ENCODE data around the gene PLCB2.

DNA sequence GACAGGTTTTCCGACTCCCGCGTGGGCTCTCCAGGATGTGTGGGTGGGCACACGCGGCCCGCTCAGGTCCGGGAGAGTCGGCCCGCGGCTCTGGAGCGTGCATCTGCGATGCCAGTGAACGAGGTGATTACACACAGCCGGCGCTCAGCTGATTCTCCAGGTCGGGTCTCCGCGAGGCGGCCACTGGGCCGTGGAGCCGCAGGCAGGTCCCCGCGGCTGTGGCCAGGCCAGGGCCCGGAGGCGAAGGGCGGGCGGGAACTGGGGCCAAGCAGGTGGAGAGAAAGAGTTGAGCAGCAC is 55.6 kb downstream of the PLCB2 start:
- TF ChIP-seq CTCF (IDR thresholded peaks at IDR 0.05; ENCODE audit: extremely low read depth in 1 of 2, insufficient read depth in 1 of 2, low read depth in 1 of 2, low read length in 2 of 2), result no peak
- no peak for TF ChIP-seq GATA2 (IDR thresholded peaks at IDR 0.05; ENCODE audit: insufficient read depth, insufficient read length, low read depth, low read length)
- TF ChIP-seq, protein P1, sequence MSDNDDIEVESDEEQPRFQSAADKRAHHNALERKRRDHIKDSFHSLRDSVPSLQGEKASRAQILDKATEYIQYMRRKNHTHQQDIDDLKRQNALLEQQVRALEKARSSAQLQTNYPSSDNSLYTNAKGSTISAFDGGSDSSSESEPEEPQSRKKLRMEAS (IDR thresholded peaks at IDR 0.05; ENCODE audit: insufficient read depth, insufficient read length), result no peak
- TF ChIP-seq POLR2A (IDR thresholded peaks at IDR 0.05; ENCODE audit: low read depth, low read length), result no peak
- TF ChIP-seq EZH2 (IDR thresholded peaks at IDR 0.05; ENCODE audit: borderline replicate concordance, low read depth, low read length, severe bottlenecking), result no peak

All from endothelial cell of umbilical vein (primary cell).